Measurements from ENCODE around the gene NCAM2. TPM values are rescaled to one million over a fixed set of nuclear protein-coding genes. Genes with fewer than 3 reads are reported as not detected.

The NCAM2 gene
- total RNA-seq, 1 experiment from 2014 or later = not detected

GRCh38 chr21:21508859-21509258, 510.6 kb downstream of the NCAM2 start:
- Histone ChIP-seq H3K9me2 (ENCODE audit: insufficient read depth) (no peaks in the 10 kb centered on the region), H4K20me1 (ENCODE audit: insufficient read depth) (no peaks in the 10 kb centered on the region), H3K9me3 (ENCODE audit: control insufficient read depth in 1 of 2, insufficient read depth in 1 of 2, low read depth in 1 of 2, low read length in 2 of 2) (peaks cover 14 to 21% of the 10 kb centered on the region in 2 experiments; a peak in 2 of 4 replicates), H2AFZ (ENCODE audit: low read depth, low read length, poor library complexity, severe bottlenecking) (no peak overlapping the region), H3K9ac (ENCODE audit: low read length) (no peak overlapping the region), H3K4me3 (replicated peaks in 1 of 2; ENCODE audit: low read depth in 1 of 2, low read length in 2 of 2) (no peak overlapping the region), H3K27ac (ENCODE audit: low read depth, low read length) (no peak overlapping the region), H3K79me2 (ENCODE audit: insufficient read depth, low read length) (no peaks in the 10 kb centered on the region), H3K36me3 (ENCODE audit: control insufficient read depth in 1 of 2, insufficient read depth in 2 of 2, low read length in 2 of 2) (no peaks in the 10 kb centered on the region; a peak in 1 of 4 replicates), H3K27me3 (ENCODE audit: insufficient read depth, low read length) (no peaks in the 10 kb centered on the region), H3K4me1 (ENCODE audit: control insufficient read depth in 1 of 2, insufficient read depth in 2 of 2, low read length in 2 of 2) (no peaks in the 10 kb centered on the region), H3K4me2 (ENCODE audit: low read length) (no peak overlapping the region)
- BruUV-seq (replicated peaks) = no TSS peak
- no peak for DNase-seq (ENCODE audit: low read depth, low spot score)
- intact Hi-C loops (cut with micrococcal nuclease) = no loop called here
- ATAC-seq = no peak
- ChIA-PET POLR2A (interaction anchor here (0.7 kb wide), 1 partner anchor 1060 kb away, joined by 4 read pairs; no protein-coding TSS in a partner anchor), RAD21 (ENCODE audit: low non-redundant PET in 1 of 2, low total read pairs in 2 of 2, uncharacterized antibody in 2 of 2, unreplicated experiment in 2 of 2) (no interaction called here), CTCF (no interaction called here)
- TF ChIP-seq ZNF274 (IDR thresholded peaks at IDR 0.05; ENCODE audit: low read depth, low read length) (no peak), TCF7L2 (IDR thresholded peaks at IDR 0.05; ENCODE audit: borderline replicate concordance, extremely low read depth, insufficient read depth, insufficient read length) (no peak), ATF3 (IDR thresholded peaks at IDR 0.05) (no peak), JUND (IDR thresholded peaks at IDR 0.05) (no peak), EZH2phosphoT487 (IDR thresholded peaks at IDR 0.05; ENCODE audit: borderline replicate concordance) (no peak), ZBTB33 (IDR thresholded peaks at IDR 0.05; ENCODE audit: extremely low read depth, insufficient replicate concordance, low read length) (no peak), FOSL1 (IDR thresholded peaks at IDR 0.05; ENCODE audit: low read depth) (no peak), RAD21 (IDR thresholded peaks at IDR 0.05; ENCODE audit: low read depth) (no peak), MAX (IDR thresholded peaks at IDR 0.05) (no peak), SRF (IDR thresholded peaks at IDR 0.05; ENCODE audit: low read depth) (no peak)

Measured in HCT116 (cell line).